Measurements from ENCODE around the gene UNK. TPM values are rescaled to one million over a fixed set of nuclear protein-coding genes. Genes with fewer than 3 reads are reported as not detected.

The UNK gene
- total RNA-seq, 1 experiment from 2014 or later = 35.4 TPM

DNA sequence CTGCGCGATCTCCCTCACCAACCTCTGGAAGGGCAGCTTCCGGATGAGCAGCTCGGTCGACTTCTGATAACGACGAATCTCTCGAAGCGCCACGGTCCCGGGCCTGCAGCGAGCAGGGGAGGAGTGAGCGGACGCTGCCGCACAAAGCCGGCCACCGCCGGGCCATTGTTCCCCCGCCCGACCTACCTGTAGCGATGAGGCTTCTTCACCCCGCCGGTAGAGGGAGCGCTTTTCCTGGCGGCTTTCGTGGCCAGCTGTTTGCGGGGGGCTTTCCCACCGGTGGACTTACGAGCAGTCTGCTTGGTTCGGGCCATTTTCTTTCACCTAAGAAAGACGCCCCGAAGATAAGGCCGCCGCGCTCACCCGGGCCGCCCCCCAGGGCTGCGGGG, 5.8 kb upstream of the UNK start (continued):
- TF ChIP-seq, protein P1, sequence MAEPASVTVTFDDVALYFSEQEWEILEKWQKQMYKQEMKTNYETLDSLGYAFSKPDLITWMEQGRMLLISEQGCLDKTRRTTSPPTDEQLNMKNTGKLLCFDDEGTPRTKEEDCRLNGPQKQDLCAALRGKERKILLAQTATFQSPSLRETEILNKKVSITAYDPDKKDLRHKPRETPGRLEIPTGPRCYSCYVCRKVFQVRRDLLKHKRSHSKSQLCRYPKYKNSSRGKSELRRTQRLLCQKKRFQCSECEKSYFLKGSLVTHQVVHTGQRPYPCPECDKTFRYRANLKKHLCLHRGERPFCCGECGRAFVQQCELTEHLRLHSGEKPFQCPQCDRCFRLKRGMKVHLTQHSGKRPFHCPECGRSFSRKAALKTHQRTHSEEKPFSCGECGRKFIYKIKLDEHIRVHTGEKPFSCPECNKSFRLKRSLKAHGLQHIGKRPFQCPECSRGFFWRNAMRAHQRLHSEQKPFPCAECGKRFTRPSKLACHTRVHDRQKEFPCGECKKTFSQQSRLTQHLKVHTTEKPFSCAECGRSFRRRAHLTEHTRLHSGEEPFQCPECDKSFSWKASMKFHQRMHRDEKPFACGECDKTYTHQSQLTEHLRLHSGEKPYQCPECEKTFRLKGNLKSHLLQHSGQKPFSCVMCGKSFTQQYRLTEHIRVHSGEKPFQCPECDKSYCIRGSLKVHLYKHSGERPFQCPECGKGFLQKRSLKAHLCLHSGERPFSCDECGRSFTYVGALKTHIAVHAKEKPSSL (CRISPR knock-in tag; conservative IDR thresholded peaks at IDR 0.05) = no peak
- no peak for TF ChIP-seq CREB1 (CRISPR knock-in tag; IDR thresholded peaks at IDR 0.05)
- no peak for TF ChIP-seq TCF7 (CRISPR knock-in tag; IDR thresholded peaks at IDR 0.05; ENCODE audit: low read depth)
- TF ChIP-seq, protein P2, sequence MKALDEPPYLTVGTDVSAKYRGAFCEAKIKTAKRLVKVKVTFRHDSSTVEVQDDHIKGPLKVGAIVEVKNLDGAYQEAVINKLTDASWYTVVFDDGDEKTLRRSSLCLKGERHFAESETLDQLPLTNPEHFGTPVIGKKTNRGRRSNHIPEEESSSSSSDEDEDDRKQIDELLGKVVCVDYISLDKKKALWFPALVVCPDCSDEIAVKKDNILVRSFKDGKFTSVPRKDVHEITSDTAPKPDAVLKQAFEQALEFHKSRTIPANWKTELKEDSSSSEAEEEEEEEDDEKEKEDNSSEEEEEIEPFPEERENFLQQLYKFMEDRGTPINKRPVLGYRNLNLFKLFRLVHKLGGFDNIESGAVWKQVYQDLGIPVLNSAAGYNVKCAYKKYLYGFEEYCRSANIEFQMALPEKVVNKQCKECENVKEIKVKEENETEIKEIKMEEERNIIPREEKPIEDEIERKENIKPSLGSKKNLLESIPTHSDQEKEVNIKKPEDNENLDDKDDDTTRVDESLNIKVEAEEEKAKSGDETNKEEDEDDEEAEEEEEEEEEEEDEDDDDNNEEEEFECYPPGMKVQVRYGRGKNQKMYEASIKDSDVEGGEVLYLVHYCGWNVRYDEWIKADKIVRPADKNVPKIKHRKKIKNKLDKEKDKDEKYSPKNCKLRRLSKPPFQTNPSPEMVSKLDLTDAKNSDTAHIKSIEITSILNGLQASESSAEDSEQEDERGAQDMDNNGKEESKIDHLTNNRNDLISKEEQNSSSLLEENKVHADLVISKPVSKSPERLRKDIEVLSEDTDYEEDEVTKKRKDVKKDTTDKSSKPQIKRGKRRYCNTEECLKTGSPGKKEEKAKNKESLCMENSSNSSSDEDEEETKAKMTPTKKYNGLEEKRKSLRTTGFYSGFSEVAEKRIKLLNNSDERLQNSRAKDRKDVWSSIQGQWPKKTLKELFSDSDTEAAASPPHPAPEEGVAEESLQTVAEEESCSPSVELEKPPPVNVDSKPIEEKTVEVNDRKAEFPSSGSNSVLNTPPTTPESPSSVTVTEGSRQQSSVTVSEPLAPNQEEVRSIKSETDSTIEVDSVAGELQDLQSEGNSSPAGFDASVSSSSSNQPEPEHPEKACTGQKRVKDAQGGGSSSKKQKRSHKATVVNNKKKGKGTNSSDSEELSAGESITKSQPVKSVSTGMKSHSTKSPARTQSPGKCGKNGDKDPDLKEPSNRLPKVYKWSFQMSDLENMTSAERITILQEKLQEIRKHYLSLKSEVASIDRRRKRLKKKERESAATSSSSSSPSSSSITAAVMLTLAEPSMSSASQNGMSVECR (CRISPR knock-in tag; IDR thresholded peaks at IDR 0.05; ENCODE audit: borderline replicate concordance) = no peak; the same call in 1 of the 2 replicates
- TF ChIP-seq PRRX2 (CRISPR knock-in tag; IDR thresholded peaks at IDR 0.05) = peak; percentile 69; the same call in 1 of the 2 replicates
- no peak for TF ChIP-seq NR2C2 (CRISPR knock-in tag; IDR thresholded peaks at IDR 0.05)
- TF ChIP-seq ZNF232 (CRISPR knock-in tag; IDR thresholded peaks at IDR 0.05) = no peak
- 0 out of 2 replicates have a peak, but pooled peaks have one; percentile 9 for TF ChIP-seq MYBL2 (CRISPR knock-in tag; IDR thresholded peaks at IDR 0.05)
- TF ChIP-seq SOX15 (CRISPR knock-in tag; IDR thresholded peaks at IDR 0.05) = no peak
- no peak for TF ChIP-seq SP1 (CRISPR knock-in tag; conservative IDR thresholded peaks at IDR 0.05)
- TF ChIP-seq NFE2L1 (CRISPR knock-in tag; IDR thresholded peaks at IDR 0.05) = no peak
- TF ChIP-seq ZNF396 (CRISPR knock-in tag; IDR thresholded peaks at IDR 0.05; ENCODE audit: borderline replicate concordance) = no peak
- TF ChIP-seq ZNF121 (CRISPR knock-in tag; IDR thresholded peaks at IDR 0.05) = no peak
- no peak for TF ChIP-seq JUN (CRISPR knock-in tag; IDR thresholded peaks at IDR 0.05)
- TF ChIP-seq CBFB (CRISPR knock-in tag; IDR thresholded peaks at IDR 0.05; ENCODE audit: low read depth) = no peak
- TF ChIP-seq, protein P3, sequence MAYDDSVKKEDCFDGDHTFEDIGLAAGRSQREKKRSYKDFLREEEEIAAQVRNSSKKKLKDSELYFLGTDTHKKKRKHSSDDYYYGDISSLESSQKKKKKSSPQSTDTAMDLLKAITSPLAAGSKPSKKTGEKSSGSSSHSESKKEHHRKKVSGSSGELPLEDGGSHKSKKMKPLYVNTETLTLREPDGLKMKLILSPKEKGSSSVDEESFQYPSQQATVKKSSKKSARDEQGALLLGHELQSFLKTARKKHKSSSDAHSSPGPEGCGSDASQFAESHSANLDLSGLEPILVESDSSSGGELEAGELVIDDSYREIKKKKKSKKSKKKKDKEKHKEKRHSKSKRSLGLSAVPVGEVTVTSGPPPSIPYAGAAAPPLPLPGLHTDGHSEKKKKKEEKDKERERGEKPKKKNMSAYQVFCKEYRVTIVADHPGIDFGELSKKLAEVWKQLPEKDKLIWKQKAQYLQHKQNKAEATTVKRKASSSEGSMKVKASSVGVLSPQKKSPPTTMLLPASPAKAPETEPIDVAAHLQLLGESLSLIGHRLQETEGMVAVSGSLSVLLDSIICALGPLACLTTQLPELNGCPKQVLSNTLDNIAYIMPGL (CRISPR knock-in tag; IDR thresholded peaks at IDR 0.05) = no peak
- TF ChIP-seq, protein P4, sequence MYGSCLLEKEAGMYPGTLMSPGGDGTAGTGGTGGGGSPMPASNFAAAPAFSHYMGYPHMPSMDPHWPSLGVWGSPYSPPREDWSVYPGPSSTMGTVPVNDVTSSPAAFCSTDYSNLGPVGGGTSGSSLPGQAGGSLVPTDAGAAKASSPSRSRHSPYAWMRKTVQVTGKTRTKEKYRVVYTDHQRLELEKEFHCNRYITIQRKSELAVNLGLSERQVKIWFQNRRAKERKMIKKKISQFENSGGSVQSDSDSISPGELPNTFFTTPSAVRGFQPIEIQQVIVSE (CRISPR knock-in tag; IDR thresholded peaks at IDR 0.05; ENCODE audit: borderline replicate concordance) = no peak
- no peak for TF ChIP-seq FOXP1 (CRISPR knock-in tag; IDR thresholded peaks at IDR 0.05; ENCODE audit: borderline replicate concordance)
- peak; percentile 14; the same call in 1 of the 2 replicates for TF ChIP-seq ZNF416 (CRISPR knock-in tag; IDR thresholded peaks at IDR 0.05)
- TF ChIP-seq, protein P5, sequence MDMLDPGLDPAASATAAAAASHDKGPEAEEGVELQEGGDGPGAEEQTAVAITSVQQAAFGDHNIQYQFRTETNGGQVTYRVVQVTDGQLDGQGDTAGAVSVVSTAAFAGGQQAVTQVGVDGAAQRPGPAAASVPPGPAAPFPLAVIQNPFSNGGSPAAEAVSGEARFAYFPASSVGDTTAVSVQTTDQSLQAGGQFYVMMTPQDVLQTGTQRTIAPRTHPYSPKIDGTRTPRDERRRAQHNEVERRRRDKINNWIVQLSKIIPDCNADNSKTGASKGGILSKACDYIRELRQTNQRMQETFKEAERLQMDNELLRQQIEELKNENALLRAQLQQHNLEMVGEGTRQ (CRISPR knock-in tag; IDR thresholded peaks at IDR 0.05) = no peak
- TF ChIP-seq ZNF263 (CRISPR knock-in tag; IDR thresholded peaks at IDR 0.05; ENCODE audit: low read depth) = no peak
- TF ChIP-seq, protein P6, sequence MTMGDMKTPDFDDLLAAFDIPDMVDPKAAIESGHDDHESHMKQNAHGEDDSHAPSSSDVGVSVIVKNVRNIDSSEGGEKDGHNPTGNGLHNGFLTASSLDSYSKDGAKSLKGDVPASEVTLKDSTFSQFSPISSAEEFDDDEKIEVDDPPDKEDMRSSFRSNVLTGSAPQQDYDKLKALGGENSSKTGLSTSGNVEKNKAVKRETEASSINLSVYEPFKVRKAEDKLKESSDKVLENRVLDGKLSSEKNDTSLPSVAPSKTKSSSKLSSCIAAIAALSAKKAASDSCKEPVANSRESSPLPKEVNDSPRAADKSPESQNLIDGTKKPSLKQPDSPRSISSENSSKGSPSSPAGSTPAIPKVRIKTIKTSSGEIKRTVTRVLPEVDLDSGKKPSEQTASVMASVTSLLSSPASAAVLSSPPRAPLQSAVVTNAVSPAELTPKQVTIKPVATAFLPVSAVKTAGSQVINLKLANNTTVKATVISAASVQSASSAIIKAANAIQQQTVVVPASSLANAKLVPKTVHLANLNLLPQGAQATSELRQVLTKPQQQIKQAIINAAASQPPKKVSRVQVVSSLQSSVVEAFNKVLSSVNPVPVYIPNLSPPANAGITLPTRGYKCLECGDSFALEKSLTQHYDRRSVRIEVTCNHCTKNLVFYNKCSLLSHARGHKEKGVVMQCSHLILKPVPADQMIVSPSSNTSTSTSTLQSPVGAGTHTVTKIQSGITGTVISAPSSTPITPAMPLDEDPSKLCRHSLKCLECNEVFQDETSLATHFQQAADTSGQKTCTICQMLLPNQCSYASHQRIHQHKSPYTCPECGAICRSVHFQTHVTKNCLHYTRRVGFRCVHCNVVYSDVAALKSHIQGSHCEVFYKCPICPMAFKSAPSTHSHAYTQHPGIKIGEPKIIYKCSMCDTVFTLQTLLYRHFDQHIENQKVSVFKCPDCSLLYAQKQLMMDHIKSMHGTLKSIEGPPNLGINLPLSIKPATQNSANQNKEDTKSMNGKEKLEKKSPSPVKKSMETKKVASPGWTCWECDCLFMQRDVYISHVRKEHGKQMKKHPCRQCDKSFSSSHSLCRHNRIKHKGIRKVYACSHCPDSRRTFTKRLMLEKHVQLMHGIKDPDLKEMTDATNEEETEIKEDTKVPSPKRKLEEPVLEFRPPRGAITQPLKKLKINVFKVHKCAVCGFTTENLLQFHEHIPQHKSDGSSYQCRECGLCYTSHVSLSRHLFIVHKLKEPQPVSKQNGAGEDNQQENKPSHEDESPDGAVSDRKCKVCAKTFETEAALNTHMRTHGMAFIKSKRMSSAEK (CRISPR knock-in tag; IDR thresholded peaks at IDR 0.05; ENCODE audit: borderline replicate concordance) = peak; percentile 75; the same call in 1 of the 2 replicates
- TF ChIP-seq, protein P7, sequence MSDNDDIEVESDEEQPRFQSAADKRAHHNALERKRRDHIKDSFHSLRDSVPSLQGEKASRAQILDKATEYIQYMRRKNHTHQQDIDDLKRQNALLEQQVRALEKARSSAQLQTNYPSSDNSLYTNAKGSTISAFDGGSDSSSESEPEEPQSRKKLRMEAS (CRISPR knock-in tag; IDR thresholded peaks at IDR 0.05) = 0 out of 2 replicates have a peak, but pooled peaks have one; percentile 34
- TF ChIP-seq, protein P8, sequence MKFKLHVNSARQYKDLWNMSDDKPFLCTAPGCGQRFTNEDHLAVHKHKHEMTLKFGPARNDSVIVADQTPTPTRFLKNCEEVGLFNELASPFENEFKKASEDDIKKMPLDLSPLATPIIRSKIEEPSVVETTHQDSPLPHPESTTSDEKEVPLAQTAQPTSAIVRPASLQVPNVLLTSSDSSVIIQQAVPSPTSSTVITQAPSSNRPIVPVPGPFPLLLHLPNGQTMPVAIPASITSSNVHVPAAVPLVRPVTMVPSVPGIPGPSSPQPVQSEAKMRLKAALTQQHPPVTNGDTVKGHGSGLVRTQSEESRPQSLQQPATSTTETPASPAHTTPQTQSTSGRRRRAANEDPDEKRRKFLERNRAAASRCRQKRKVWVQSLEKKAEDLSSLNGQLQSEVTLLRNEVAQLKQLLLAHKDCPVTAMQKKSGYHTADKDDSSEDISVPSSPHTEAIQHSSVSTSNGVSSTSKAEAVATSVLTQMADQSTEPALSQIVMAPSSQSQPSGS (CRISPR knock-in tag; IDR thresholded peaks at IDR 0.05; ENCODE audit: borderline replicate concordance, low read depth) = no peak
- no peak for TF ChIP-seq TEAD4 (CRISPR knock-in tag; IDR thresholded peaks at IDR 0.05)

Data from WTC11 (cell line).